HEK293 (cell line): Measurements from ENCODE around the gene TP53AIP1.

Experiments
- CTCF ChIA-PET: fragments of 350-600 bp; formaldehyde crosslinking; extraction: SDS; loops from one replicate; lab custom pipeline; 2021; ENCODE audit warnings: antibody characterized with exemption; lab: Yijun Ruan, JAX
- POLR2A ChIA-PET: fragments of 300-600 bp; formaldehyde crosslinking; extraction: SDS; loops from one replicate; lab custom pipeline; 2020; ENCODE audit warnings: antibody characterized with exemption, inconsistent platforms; lab: Yijun Ruan, JAX
- H3K27ac ChIP-seq: fragments of 200-500 bp; sonication (Bioruptor generic); 2 replicates; pipeline ENCODE4 v1.5.1; 2014; ENCODE audit warnings: low read depth, low read length, control low read depth, inconsistent platforms; ENCODE audit errors: extremely low read depth
- H3K36me3 ChIP-seq, 2 experiments: fragments of 200-500 bp in 1 of 2; sonication (Bioruptor generic) in 1 of 2; 1 replicate in 1 of 2; 2 replicates in 1 of 2; pipeline ENCODE4 v1.5.1; 2014 to 2017; ENCODE audit warnings: inconsistent platforms in 2 of 2, low read length in 2 of 2; ENCODE audit not compliant: control insufficient read depth in 2 of 2, insufficient read depth in 1 of 2
- H3K4me1 ChIP-seq: fragments of 200-500 bp; sonication (Bioruptor generic); 2 replicates; pipeline ENCODE4 v1.5.1; 2014; ENCODE audit warnings: mild to moderate bottlenecking, low read length, inconsistent platforms; ENCODE audit not compliant: control insufficient read depth, insufficient read depth
- H3K4me3 ChIP-seq: 2 replicates; pipeline ENCODE4 v1.5.1; 2011; ENCODE audit warnings: low read depth, mild to moderate bottlenecking, control low read depth, low read length, moderate library complexity
- H3K9me3 ChIP-seq: fragments of 200-500 bp; sonication (Bioruptor generic); 2 replicates; pipeline ENCODE4 v1.5.1; 2014; ENCODE audit warnings: low read depth, low read length, inconsistent platforms; ENCODE audit not compliant: control insufficient read depth, insufficient read depth
- GLIS1 ChIP-seq: fragments of 450-650 bp; formaldehyde crosslinking; IDR thresholded peaks from 2 replicates; pipeline ENCODE4 v1.5.1; 2016; ENCODE audit warnings: missing biosample characterization, missing genetic modification characterization
- GLIS2 ChIP-seq: fragments of 450-650 bp; formaldehyde crosslinking; IDR thresholded peaks from 2 replicates; pipeline ENCODE4 v1.5.1; 2016; ENCODE audit warnings: missing biosample characterization, missing genetic modification characterization
- KLF1 ChIP-seq: fragments of 450-650 bp; formaldehyde crosslinking; IDR thresholded peaks from 2 replicates; pipeline ENCODE4 v1.5.1; 2016; ENCODE audit warnings: missing biosample characterization, missing genetic modification characterization
- KLF7 ChIP-seq: fragments of 450-650 bp; formaldehyde crosslinking; IDR thresholded peaks from 2 replicates; pipeline ENCODE4 v1.5.1; 2016; ENCODE audit warnings: missing biosample characterization, missing genetic modification characterization, borderline replicate concordance
- OVOL3 ChIP-seq: fragments of 450-650 bp; formaldehyde crosslinking; IDR thresholded peaks from 2 replicates; pipeline ENCODE4 v1.5.1; 2016; ENCODE audit warnings: missing biosample characterization, missing genetic modification characterization
- PRDM10 ChIP-seq: fragments of 450-650 bp; formaldehyde crosslinking; IDR thresholded peaks from 2 replicates; pipeline ENCODE4 v1.5.1; 2016; ENCODE audit warnings: missing biosample characterization, missing genetic modification characterization
- SP3 ChIP-seq: fragments of 450-650 bp; formaldehyde crosslinking; IDR thresholded peaks from 2 replicates; pipeline ENCODE4 v1.5.1; 2016; ENCODE audit warnings: missing biosample characterization, missing genetic modification characterization
- YY1 ChIP-seq: fragments of 450-650 bp; formaldehyde crosslinking; IDR thresholded peaks from 2 replicates; pipeline ENCODE4 v1.5.1; 2018; ENCODE audit warnings: missing biosample characterization, missing genetic modification characterization
- ZBTB17 ChIP-seq: fragments of 450-650 bp; formaldehyde crosslinking; IDR thresholded peaks from 2 replicates; pipeline ENCODE4 v1.5.1; 2016; ENCODE audit warnings: missing biosample characterization, missing genetic modification characterization
- ZBTB20 ChIP-seq: fragments of 450-650 bp; formaldehyde crosslinking; IDR thresholded peaks from 2 replicates; pipeline ENCODE4 v1.5.1; 2016; ENCODE audit warnings: missing biosample characterization, missing genetic modification characterization
- ZFHX2 ChIP-seq: fragments of 450-650 bp; formaldehyde crosslinking; conservative IDR thresholded peaks from 2 replicates; pipeline ENCODE4 v1.5.1; 2016; ENCODE audit warnings: missing biosample characterization, missing genetic modification characterization
- ZNF175 ChIP-seq: fragments of 450-650 bp; formaldehyde crosslinking; IDR thresholded peaks from 2 replicates; pipeline ENCODE4 v1.5.1; 2016; ENCODE audit warnings: missing biosample characterization, missing genetic modification characterization
- ZNF202 ChIP-seq: fragments of 450-650 bp; formaldehyde crosslinking; IDR thresholded peaks from 2 replicates; pipeline ENCODE4 v1.5.1; 2016; ENCODE audit warnings: missing biosample characterization, missing genetic modification characterization, borderline replicate concordance
- ZNF302 ChIP-seq: fragments of 450-650 bp; formaldehyde crosslinking; IDR thresholded peaks from 2 replicates; pipeline ENCODE4 v1.5.1; 2016; ENCODE audit warnings: missing biosample characterization, missing genetic modification characterization, low read depth
- ZNF335 ChIP-seq: fragments of 450-650 bp; formaldehyde crosslinking; conservative IDR thresholded peaks from 2 replicates; pipeline ENCODE4 v1.5.1; 2016; ENCODE audit warnings: missing biosample characterization, missing genetic modification characterization
- ZNF398 ChIP-seq: fragments of 450-650 bp; formaldehyde crosslinking; IDR thresholded peaks from 2 replicates; pipeline ENCODE4 v1.5.1; 2017; ENCODE audit warnings: missing biosample characterization, missing genetic modification characterization
- ZNF423 ChIP-seq: fragments of 450-650 bp; formaldehyde crosslinking; IDR thresholded peaks from 2 replicates; pipeline ENCODE4 v1.5.1; 2016; ENCODE audit warnings: missing biosample characterization, missing genetic modification characterization
- ZNF654 ChIP-seq: fragments of 450-650 bp; formaldehyde crosslinking; IDR thresholded peaks from 2 replicates; pipeline ENCODE4 v1.5.1; 2016; ENCODE audit warnings: low read depth, missing biosample characterization, missing genetic modification characterization
- ZNF76 ChIP-seq: fragments of 450-650 bp; formaldehyde crosslinking; IDR thresholded peaks from 2 replicates; pipeline ENCODE4; 2016; ENCODE audit warnings: low read depth, missing biosample characterization, missing genetic modification characterization, borderline replicate concordance
- ZNF791 ChIP-seq: fragments of 450-650 bp; formaldehyde crosslinking; IDR thresholded peaks from 2 replicates; pipeline ENCODE4 v1.5.1; 2016; ENCODE audit warnings: missing biosample characterization, missing genetic modification characterization
- TF ChIP-seq, protein P1 (sequence below): fragments of 450-650 bp; formaldehyde crosslinking; IDR thresholded peaks from 2 replicates; pipeline ENCODE4 v1.5.1; 2016; ENCODE audit warnings: missing biosample characterization, missing genetic modification characterization
- TF ChIP-seq, protein P2 (sequence below): fragments of 450-650 bp; formaldehyde crosslinking; IDR thresholded peaks from 2 replicates; pipeline ENCODE4 v1.5.1; 2016; ENCODE audit warnings: missing biosample characterization, missing genetic modification characterization
- TF ChIP-seq, protein P3 (sequence below): fragments of 450-650 bp; IDR thresholded peaks from 2 replicates; pipeline ENCODE4 v1.5.1; 2018; ENCODE audit warnings: missing biosample characterization, mild to moderate bottlenecking, missing genetic modification characterization
- TF ChIP-seq, protein P4 (sequence below): IDR thresholded peaks from 2 replicates; pipeline ENCODE4 v1.6.1; 2011; ENCODE audit warnings: mild to moderate bottlenecking, low read depth, low read length, borderline replicate concordance

The TP53AIP1 gene

DNA sequence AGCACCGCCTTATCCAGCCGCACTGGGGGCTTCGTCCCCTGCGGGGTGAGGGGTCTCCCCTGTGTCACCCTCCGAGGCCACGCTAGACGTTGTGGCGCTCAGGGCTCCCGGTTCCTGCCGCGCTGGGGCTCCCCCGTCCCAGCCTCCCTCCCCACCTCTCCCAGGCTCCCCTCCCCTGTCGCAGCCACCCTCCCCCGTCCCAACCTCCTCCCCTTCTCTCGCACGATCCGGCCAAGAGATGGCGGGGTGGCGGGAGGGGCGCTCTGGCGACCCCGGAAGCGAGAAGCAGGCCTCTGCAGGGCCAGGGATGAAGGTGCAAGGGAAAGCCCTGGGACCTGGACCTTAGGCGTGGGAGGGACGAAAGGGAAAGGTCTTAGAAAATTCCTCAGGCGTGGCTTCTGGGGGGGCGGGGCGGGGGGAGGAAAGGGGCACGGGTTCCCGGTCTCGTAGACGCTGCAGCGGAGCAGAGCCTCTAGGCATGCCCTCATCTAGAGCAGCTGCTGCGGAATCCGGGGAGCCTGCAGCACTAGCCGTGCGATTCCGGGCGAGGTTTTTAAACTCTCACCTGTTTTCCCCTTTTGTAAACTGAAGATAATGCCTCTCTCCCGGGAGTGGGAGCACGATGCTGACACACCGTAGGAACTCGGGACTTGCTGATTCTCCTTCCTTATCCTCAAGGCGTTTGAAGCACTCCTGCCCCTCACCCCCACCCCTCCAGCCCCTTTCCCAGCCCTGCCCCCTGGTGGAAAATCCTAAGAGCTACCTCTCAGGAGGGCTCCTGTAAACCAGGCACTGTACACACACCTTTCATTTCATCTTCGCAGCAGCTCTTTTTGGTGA, 37.1 kb downstream of the TP53AIP1 start:
- H3K36me3 ChIP-seq, result peaks cover 0 to 3% of the 10 kb centered on the region in 2 experiments; a peak in 1 of 3 replicates
- ChIA-PET CTCF (interaction anchor here (0.5 to 2.7 kb wide), 7 partner anchors 13 to 728 kb away, joined by 3 to 30 read pairs (median 9); partner anchors contain the start of gene KCNJ5), POLR2A (interaction anchor here (0.6 to 0.7 kb wide), 6 partner anchors 11 to 1799 kb away, joined by 3 to 8 read pairs (median 4); no protein-coding TSS in a partner anchor)
- no peaks in the 10 kb centered on the region for H3K9me3 ChIP-seq
- H3K27ac ChIP-seq, result peak overlapping the region; percentile 75; the same call in 1 of the 2 replicates
- H3K4me3 ChIP-seq, result peak overlapping the region; percentile 51
- H3K4me1 ChIP-seq, result 0 out of 2 replicates have a peak, but pooled peaks cover 3% of the 10 kb centered on the region
- TF ChIP-seq ZFHX2 (tag by site-specific recombination) (peak; percentile 20), PRDM10 (tag by site-specific recombination) (peak; percentile 23; the same call in 1 of the 2 replicates), ZNF202 (tag by site-specific recombination) (no peak), ZNF654 (tag by site-specific recombination) (0 out of 2 replicates have a peak, but pooled peaks have one; percentile 9), ZNF398 (tag by site-specific recombination) (peak; percentile 93), OVOL3 (tag by site-specific recombination) (no peak), ZNF335 (tag by site-specific recombination) (peak; percentile 54), YY1 (no peak), ZNF302 (tag by site-specific recombination) (no peak), KLF1 (0 out of 2 replicates have a peak, but pooled peaks have one; percentile 52), GLIS1 (tag by site-specific recombination) (peak; percentile 78), SP3 (tag by site-specific recombination) (peak; percentile 42), GLIS2 (tag by site-specific recombination) (peak; percentile 85), ZBTB17 (tag by site-specific recombination) (0 out of 2 replicates have a peak, but pooled peaks have one; percentile 12), ZNF76 (peak; percentile 45; the same call in 1 of the 2 replicates), ZBTB20 (tag by site-specific recombination) (0 out of 2 replicates have a peak, but pooled peaks have one; percentile 20), KLF7 (tag by site-specific recombination) (peak; percentile 14; the same call in 1 of the 2 replicates), ZNF175 (no peak), ZNF791 (tag by site-specific recombination) (no peak), ZNF423 (tag by site-specific recombination) (0 out of 2 replicates have a peak, but pooled peaks have one; percentile 4)
- TF ChIP-seq, protein P1, sequence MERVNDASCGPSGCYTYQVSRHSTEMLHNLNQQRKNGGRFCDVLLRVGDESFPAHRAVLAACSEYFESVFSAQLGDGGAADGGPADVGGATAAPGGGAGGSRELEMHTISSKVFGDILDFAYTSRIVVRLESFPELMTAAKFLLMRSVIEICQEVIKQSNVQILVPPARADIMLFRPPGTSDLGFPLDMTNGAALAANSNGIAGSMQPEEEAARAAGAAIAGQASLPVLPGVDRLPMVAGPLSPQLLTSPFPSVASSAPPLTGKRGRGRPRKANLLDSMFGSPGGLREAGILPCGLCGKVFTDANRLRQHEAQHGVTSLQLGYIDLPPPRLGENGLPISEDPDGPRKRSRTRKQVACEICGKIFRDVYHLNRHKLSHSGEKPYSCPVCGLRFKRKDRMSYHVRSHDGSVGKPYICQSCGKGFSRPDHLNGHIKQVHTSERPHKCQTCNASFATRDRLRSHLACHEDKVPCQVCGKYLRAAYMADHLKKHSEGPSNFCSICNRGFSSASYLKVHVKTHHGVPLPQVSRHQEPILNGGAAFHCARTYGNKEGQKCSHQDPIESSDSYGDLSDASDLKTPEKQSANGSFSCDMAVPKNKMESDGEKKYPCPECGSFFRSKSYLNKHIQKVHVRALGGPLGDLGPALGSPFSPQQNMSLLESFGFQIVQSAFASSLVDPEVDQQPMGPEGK (tag by site-specific recombination), result peak; percentile 56
- TF ChIP-seq, protein P2, sequence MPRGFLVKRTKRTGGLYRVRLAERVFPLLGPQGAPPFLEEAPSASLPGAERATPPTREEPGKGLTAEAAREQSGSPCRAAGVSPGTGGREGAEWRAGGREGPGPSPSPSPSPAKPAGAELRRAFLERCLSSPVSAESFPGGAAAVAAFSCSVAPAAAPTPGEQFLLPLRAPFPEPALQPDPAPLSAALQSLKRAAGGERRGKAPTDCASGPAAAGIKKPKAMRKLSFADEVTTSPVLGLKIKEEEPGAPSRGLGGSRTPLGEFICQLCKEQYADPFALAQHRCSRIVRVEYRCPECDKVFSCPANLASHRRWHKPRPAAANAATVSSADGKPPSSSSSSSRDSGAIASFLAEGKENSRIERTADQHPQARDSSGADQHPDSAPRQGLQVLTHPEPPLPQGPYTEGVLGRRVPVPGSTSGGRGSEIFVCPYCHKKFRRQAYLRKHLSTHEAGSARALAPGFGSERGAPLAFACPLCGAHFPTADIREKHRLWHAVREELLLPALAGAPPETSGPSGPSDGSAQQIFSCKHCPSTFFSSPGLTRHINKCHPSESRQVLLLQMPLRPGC (tag by site-specific recombination), result no peak
- TF ChIP-seq, protein P3, sequence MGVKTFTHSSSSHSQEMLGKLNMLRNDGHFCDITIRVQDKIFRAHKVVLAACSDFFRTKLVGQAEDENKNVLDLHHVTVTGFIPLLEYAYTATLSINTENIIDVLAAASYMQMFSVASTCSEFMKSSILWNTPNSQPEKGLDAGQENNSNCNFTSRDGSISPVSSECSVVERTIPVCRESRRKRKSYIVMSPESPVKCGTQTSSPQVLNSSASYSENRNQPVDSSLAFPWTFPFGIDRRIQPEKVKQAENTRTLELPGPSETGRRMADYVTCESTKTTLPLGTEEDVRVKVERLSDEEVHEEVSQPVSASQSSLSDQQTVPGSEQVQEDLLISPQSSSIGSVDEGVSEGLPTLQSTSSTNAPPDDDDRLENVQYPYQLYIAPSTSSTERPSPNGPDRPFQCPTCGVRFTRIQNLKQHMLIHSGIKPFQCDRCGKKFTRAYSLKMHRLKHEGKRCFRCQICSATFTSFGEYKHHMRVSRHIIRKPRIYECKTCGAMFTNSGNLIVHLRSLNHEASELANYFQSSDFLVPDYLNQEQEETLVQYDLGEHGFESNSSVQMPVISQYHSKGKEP, result 0 out of 2 replicates have a peak, but pooled peaks have one; percentile 44
- TF ChIP-seq, protein P4, sequence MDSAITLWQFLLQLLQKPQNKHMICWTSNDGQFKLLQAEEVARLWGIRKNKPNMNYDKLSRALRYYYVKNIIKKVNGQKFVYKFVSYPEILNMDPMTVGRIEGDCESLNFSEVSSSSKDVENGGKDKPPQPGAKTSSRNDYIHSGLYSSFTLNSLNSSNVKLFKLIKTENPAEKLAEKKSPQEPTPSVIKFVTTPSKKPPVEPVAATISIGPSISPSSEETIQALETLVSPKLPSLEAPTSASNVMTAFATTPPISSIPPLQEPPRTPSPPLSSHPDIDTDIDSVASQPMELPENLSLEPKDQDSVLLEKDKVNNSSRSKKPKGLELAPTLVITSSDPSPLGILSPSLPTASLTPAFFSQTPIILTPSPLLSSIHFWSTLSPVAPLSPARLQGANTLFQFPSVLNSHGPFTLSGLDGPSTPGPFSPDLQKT, result no peak
